ENCODE data around the gene ZMYND8.

The ZMYND8 gene

DNA sequence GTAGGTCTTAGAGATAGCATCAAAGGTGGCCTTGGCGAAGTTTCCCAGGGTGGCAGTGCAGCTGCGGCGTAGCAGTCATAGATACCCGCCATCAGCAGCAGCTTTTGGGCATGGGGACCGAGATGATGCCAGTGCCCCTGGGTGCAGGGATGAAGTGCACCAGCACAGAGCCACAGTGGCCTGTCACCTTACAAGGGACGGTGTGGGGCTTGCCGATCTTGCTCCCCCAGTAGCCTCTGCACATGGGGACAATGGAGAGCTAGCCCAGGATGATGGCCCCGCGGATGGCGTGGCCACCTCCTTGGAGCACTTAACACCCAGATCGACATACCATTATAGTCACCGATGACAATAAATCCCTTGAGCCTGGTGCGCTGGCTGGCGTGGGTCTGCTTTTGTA lies 195.5 kb downstream of the ZMYND8 start:
- no peak for DNase-seq

DNA sequence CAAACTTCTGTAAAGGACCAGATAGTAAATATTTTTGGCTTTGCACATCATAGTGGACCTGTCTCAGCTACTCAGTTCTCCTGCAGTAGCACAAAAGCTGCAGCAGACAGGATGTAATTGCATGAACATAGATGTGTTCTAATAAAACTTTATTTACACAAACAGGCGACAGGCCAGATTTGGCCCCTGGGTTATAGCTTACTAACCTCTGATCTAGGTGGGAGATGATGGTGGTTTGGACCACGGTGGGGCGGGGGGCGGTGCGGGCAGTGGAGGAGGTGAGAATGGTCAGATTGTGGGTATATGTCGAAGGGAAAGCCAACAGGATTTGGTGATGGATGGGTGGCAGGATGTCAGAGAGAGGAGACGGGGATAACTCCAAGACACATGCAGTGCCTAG lies 196.3 kb downstream of the ZMYND8 start:
- DNase-seq: no peak
